ENCODE results near the gene PHKB.

Gene PHKB

GRCh38 chr16:47599512-47599911 is 138.4 kb downstream of the PHKB start:
- TF ChIP-seq TAF1 (IDR thresholded peaks at IDR 0.05; ENCODE audit: low read depth) (no peak), CREB1 (IDR thresholded peaks at IDR 0.05; ENCODE audit: low read depth) (no peak), EGR1 (IDR thresholded peaks at IDR 0.05) (no peak), YY1 (IDR thresholded peaks at IDR 0.05; ENCODE audit: low read depth) (no peak), MAX (IDR thresholded peaks at IDR 0.05) (no peak), RAD21 (IDR thresholded peaks at IDR 0.05; ENCODE audit: low read depth) (no peak)

- no peak for TF ChIP-seq FOXM1 (IDR thresholded peaks at IDR 0.05; ENCODE audit: borderline replicate concordance, low read depth)
- no peak for TF ChIP-seq EGR1 (IDR thresholded peaks at IDR 0.05)
- TF ChIP-seq EP300 (IDR thresholded peaks at IDR 0.05; ENCODE audit: borderline replicate concordance) = no peak
- no peak for TF ChIP-seq CEBPB (IDR thresholded peaks at IDR 0.05)
- no peak for TF ChIP-seq USF1 (IDR thresholded peaks at IDR 0.05)
- no peak for TF ChIP-seq REST (IDR thresholded peaks at IDR 0.05; ENCODE audit: low read depth)
- no peak for TF ChIP-seq TEAD4 (IDR thresholded peaks at IDR 0.05)
- no peak for TF ChIP-seq TCF12 (IDR thresholded peaks at IDR 0.05; ENCODE audit: low read depth)
- no peak for TF ChIP-seq YY1 (IDR thresholded peaks at IDR 0.05; ENCODE audit: low read depth)
- TF ChIP-seq RAD21 (IDR thresholded peaks at IDR 0.05; ENCODE audit: low read depth) = no peak
- TF ChIP-seq CREB1 (IDR thresholded peaks at IDR 0.05; ENCODE audit: low read depth) = no peak
- TF ChIP-seq MAX (IDR thresholded peaks at IDR 0.05) = no peak
- no peak for TF ChIP-seq NFIC (IDR thresholded peaks at IDR 0.05)
Measured at GRCh38 chr16:47600376-47600775, 139.2 kb downstream of the PHKB start.

GRCh38 chr16:47604306-47604705 is 143.2 kb downstream of the PHKB start:
- TF ChIP-seq REST (IDR thresholded peaks at IDR 0.05; ENCODE audit: low read depth) (no peak), CEBPB (IDR thresholded peaks at IDR 0.05) (no peak), ZBTB7A (IDR thresholded peaks at IDR 0.05; ENCODE audit: low read depth) (no peak), MAX (IDR thresholded peaks at IDR 0.05) (no peak), TCF12 (IDR thresholded peaks at IDR 0.05; ENCODE audit: low read depth) (no peak), EGR1 (IDR thresholded peaks at IDR 0.05) (no peak), TAF1 (IDR thresholded peaks at IDR 0.05; ENCODE audit: low read depth) (no peak), CREB1 (IDR thresholded peaks at IDR 0.05; ENCODE audit: low read depth) (no peak), YY1 (IDR thresholded peaks at IDR 0.05; ENCODE audit: low read depth) (no peak), RAD21 (IDR thresholded peaks at IDR 0.05; ENCODE audit: low read depth) (no peak), TEAD4 (IDR thresholded peaks at IDR 0.05) (no peak), EP300 (IDR thresholded peaks at IDR 0.05; ENCODE audit: borderline replicate concordance) (no peak), NFIC (IDR thresholded peaks at IDR 0.05) (no peak), FOXM1 (IDR thresholded peaks at IDR 0.05; ENCODE audit: borderline replicate concordance, low read depth) (no peak), USF1 (IDR thresholded peaks at IDR 0.05) (no peak)

GRCh38 chr16:47611042-47611441 is 149.9 kb downstream of the PHKB start:
- TF ChIP-seq NFIC (IDR thresholded peaks at IDR 0.05) (no peak), TAF1 (IDR thresholded peaks at IDR 0.05; ENCODE audit: low read depth) (no peak), USF1 (IDR thresholded peaks at IDR 0.05) (no peak), CREB1 (IDR thresholded peaks at IDR 0.05; ENCODE audit: low read depth) (no peak), YY1 (IDR thresholded peaks at IDR 0.05; ENCODE audit: low read depth) (no peak), FOXM1 (IDR thresholded peaks at IDR 0.05; ENCODE audit: borderline replicate concordance, low read depth) (no peak), EGR1 (IDR thresholded peaks at IDR 0.05) (no peak), EP300 (IDR thresholded peaks at IDR 0.05; ENCODE audit: borderline replicate concordance) (no peak)

- no peak for TF ChIP-seq EP300 (IDR thresholded peaks at IDR 0.05; ENCODE audit: borderline replicate concordance)
- no peak for TF ChIP-seq TCF12 (IDR thresholded peaks at IDR 0.05; ENCODE audit: low read depth)
- TF ChIP-seq CEBPB (IDR thresholded peaks at IDR 0.05) = no peak
- TF ChIP-seq MAX (IDR thresholded peaks at IDR 0.05) = no peak
- no peak for TF ChIP-seq NFIC (IDR thresholded peaks at IDR 0.05)
- TF ChIP-seq YY1 (IDR thresholded peaks at IDR 0.05; ENCODE audit: low read depth) = no peak
- no peak for TF ChIP-seq ZBTB7A (IDR thresholded peaks at IDR 0.05; ENCODE audit: low read depth)
- TF ChIP-seq RAD21 (IDR thresholded peaks at IDR 0.05; ENCODE audit: low read depth) = no peak
Measured at GRCh38 chr16:47611848-47612493, 150.8 kb downstream of the PHKB start.
